Measurements from ENCODE around the gene RASD2.
"Not testable (repeated sequence)": the region's sequence is repeated elsewhere in the genome, so short reads cannot be mapped to it uniquely, and the experiment has no call there.

RASD2 gene, protein sequence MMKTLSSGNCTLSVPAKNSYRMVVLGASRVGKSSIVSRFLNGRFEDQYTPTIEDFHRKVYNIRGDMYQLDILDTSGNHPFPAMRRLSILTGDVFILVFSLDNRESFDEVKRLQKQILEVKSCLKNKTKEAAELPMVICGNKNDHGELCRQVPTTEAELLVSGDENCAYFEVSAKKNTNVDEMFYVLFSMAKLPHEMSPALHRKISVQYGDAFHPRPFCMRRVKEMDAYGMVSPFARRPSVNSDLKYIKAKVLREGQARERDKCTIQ

DNA sequence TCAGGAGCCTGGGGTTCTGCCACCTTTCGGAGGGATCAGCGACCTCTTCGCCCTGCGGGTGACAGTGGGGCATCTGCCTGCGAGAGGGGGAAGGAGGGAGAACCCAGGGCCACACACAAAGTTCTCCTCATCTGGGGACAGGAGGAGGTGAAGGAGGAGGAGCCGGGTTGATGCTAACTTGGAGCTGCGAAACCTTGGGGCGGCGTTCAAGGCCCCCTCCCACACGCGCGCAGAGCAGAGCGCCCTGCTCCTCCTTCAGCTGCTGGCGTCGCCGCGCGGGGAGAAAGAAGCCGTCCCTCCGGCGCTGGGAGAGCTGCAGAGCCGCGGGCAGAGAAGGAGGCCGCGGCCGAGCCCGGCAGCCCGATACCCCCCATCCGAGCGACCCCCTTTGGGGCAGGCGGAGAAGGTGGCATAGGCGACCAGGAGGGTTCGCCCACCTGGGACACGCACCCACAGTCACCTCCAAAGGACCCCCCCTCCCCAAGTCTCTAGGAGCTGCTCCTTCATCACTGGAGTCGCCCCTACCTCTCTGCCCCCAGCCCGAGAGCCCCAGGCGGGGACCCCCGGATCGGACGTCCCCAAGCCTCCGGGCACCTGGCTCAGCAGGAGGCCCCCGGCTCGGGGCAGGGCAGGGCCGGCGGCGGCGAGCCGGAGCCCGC is at the start of gene RASD2:
Gene RASD2 (plus strand): TSS at position 237 of the 659 bp plus-strand sequence. CDS start 5,979 bp downstream, outside the sequence.
- DNase-seq (ENCODE audit: low spot score) (peak; percentile 70), FAIRE-seq (peak; percentile 85)

DNA sequence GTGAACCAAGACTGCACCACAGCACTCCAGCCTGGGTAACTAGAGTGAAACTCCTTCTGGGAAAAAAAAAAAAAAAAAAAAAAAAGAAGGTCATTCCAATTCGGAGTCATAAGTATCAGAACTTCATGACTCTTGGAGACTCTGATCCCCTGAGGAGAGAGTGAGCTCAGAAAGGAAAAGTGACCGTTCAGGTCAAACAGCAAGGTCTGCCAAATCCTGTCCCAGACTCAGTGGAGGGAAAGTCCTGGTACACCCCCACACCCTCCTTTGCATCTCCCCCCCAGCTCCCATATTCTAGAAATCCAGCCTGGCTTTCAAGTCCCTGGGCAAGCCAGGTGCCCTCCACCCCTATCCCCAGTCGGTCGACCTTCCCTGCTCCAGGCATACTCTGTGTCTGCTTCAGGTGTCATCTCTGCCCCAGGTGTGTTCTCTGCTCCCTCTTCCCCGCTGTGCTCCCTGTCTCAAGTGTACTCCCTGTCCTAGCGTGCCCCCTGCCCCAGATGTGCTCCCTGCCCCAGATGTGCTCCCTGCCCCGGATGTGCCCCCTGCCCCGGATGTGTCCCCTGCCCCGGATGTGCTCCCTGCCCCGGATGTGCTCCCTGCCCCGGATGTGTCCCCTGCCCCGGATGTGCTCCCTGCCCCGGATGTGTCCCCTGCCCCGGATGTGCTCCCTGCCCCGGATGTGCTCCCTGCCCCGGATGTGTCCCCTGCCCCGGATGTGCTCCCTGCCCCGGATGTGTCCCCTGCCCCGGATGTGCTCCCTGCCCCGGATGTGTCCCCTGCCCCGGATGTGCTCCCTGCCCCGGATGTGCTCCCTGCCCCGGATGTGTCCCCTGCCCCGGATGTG is 49.3 kb upstream of the RASD2 start:
- FAIRE-seq, result not testable (repeated sequence)

DNA sequence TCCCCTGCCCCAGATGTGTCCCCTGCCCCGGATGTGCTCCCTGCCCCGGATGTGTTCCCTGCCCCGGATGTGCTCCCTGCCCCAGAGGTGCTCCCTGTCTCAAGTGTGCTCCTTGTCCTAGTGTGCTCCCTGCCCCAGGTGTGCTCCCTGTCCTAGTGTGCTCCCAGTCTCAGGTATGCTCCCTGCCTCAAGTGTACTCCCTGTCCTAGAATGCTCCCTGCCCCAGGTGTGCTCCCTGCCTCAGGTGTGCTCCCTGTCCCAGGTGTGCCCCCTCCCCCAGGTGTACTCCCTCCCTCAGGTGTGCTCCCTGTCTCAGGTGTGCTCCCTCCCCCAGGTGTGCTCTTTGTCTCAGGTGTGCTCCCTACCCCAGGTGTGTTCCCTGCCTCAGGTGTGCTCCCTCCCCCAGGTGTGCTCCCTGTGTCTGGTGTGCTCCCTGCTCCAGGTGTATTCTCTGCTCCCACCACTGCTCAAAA is 48.7 kb upstream of the RASD2 start:
- DNase-seq (ENCODE audit: low spot score) (no peak), FAIRE-seq (peak; percentile 53)

More for the DNA sequence above, 49.3 kb upstream of the RASD2 start:
- DNase-seq (ENCODE audit: low spot score), result not testable (repeated sequence)

DNA sequence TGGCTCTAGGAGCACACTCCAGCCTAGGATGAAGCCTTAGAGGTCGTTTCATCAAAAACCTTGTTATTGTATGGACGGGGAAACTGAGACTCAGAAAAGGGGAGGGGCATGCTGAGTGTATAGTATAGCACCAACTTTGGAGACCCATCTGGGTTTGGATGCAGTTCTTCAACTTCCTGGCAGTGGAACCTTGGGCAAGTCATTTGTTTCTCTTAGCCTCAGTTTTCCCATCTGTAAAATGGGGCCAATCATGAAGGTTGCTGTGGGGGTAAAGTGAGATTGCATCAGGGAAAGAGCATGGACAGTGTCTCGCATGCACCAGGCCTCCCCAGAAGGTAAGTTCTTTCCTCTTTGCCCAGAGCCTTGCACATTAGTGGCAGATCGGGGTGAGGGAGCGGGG is 47.6 kb upstream of the RASD2 start:
- no peak for DNase-seq (ENCODE audit: low spot score)
- no peak for FAIRE-seq

DNA sequence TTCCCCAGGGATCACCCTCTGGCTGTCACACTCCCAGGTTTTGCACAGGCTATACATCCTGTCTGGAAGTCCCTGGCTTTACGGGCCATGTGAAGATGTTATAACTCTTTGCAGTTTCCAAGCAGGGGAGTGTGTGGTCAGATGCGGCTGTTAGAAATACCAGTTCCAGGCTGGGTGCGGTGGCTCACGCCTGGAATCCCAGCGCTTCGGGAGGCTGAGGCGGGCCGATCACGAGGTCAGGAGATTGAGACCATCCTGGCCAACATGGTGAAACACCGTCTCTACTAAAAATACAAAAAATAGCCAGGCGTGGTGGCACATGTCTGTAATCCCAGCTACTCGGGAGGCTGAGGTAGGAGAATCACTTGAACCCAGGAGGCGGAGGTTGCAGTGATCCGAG is 44.9 kb upstream of the RASD2 start:
- not testable (repeated sequence) for FAIRE-seq; DNase-seq (ENCODE audit: low spot score)

DNA sequence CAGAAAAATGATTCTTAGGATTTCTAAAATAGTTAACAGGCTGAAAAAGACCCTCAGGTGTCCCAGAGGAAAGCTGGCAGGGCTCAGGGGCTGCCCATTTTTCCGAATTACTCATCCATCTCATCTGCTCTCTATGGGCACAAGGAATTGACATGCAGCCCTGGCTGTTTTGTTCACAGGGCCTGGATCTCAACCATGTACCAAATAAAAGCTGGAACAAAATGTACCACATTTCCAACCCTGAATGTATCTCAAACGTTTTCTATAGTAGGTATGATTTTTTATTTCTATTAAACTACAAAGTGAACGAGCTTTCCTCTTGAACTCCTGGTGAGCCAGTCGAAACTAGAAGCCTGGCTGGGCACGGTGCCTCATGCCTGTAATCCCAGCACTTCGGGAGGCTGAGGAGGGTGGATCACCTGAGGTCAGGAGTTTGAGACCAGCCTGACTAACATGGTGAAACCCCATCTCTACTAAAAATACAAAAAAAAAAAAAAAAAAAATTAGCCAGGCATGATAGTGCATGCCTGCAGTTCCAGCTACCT is 43.8 kb upstream of the RASD2 start:
- DNase-seq (ENCODE audit: low spot score), result no peak
- no peak for FAIRE-seq

DNA sequence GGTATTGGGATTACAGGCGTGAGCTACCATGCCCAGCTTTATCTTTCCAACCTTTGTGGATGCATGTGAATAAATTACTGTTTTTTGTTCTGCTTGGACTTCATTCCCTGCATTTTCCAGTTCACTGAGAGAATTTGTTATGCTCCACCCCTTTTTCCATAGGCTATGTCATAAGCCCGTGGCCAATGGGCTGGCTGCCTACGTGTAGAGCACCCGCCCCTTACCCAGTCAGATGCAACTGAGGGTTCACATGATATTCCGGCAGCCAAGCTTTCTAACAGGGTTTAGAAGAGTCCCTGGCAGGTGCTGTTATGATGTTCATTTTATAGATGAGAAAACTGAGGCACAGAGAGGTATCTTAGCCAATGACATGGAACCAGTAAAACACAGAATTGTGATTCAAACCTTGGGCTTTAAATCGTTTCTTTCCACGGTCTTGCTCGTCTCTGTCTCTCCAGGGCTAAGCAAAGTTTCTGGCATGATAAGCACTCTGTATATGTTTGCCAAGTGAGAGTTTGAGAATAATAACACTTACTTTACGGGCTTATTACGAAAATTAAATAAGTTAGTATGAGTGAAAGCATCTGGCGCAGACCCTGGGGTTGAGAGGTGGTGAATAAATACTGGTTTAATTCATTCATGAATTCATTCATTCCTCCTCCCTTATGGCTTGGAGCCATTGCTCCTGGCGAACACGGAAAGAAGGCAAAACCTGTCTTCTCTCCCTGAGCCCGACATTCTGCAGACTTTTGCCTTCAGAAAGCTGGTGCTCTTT is 42.4 kb upstream of the RASD2 start:
- no peak for FAIRE-seq
- DNase-seq (ENCODE audit: low spot score), result no peak

DNA sequence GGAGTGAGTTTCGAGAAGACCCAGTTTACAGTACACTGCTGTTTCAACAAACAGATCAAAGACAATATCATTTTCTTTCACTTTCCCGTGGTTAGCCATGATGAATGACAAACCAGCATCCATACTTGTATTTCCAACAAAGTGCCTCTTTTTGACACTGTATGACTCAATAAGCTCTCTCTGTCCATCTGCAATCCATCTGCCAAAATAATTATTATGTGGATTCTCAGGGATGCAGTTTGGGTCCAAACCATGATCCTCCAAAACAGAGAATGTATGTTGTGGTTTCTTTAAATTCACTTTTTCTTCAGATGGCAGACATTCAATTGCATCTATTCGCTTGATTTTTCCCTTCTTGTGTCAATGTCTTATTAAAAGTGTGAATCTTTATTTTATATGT is 37.8 kb upstream of the RASD2 start:
- FAIRE-seq, result no peak
- DNase-seq (ENCODE audit: low spot score), result no peak

DNA sequence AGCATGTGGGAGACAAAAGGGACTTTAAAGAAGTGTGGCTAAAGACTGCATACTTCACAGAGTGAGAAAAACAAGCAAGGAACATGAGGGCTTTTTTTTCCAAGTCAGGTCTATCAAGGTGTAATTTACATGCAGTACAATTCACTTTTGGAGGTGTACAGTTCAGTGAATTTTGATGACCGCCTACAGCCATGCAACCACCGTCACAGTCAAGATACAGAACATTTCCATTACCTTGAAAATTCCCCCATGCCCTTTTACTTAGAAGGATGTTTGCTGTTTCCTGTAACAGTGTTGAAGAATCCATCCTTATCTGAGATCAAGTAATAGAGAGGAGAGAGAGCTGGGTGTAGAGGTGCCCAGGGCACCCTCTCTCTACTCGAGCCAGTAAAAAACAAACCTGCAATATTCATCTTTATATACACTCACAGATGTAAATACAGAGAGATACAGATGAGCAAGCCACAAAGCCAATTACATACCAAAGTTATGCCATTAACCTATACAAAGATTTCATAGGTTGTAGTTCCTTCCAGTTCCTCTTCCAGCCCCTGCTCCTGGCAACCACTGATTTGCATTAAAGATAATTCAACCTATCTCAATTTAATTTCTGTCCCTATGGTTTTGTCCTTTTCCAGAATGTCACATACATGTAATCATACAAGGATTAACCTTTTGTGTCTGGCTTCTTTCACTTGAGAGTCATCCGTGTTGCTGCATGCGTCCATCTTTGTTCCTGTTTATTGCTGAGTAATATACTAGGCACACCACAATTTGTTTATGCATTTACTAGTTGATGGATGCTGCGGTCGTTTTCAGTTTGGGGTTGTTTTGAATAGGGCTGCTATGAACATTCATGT is 35.0 kb upstream of the RASD2 start:
- no peak for FAIRE-seq
- DNase-seq (ENCODE audit: low spot score), result no peak

DNA sequence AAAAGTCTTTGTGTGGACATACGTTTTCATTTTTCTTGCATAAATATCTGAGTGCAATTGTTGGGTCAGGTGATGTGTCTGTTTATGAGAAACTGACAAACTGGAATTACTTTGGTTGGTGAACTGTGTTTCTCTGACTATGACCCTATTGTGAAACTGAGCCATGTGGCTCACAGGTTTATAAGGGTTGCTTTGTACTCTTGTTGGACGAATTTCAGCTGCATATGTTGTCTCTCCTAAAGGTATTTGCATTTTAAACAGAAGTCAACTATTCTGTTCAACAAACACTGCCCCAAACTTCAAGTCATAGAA is 34.4 kb upstream of the RASD2 start:
- FAIRE-seq (no peak), DNase-seq (ENCODE audit: low spot score) (no peak)

DNA sequence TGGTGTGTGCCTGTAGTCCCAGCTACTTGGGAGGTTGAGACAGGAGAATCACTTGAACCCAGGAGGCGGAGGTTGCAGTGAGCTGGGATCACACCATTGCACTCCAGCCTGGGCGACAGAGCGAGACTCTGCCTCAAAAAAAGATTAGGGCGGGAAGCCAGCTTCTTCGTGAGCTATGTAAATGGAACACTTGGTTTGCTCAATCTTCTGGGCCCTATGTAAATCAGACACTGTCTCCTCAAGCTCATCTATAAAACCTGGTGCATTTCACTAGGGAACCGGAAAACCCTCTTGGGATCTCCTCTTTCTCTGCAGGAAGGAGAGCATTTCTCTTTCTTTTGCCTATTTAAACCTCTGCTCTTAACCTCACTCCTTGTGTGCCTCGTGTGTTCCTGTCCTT is 32.8 kb upstream of the RASD2 start:
- not testable (repeated sequence) for FAIRE-seq

DNA sequence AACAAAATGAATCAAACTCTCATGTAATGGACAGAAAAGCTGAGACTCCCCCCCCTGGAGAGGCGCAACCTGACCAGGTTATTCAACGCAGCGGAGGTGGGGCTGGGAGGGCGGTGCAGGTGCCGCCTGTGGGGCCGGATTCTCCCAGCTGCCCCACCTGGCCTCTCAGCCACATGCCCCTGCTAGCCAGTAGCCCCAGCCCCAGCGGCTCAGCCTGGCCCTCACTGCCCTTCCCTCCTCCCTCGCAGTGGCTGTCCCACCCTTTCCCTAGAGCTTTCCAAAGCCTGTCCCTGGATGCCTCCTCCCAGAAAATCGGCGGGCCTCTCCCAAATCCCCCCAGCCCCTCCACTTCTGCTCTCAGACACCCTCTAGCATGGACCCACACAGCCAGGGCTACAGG is 31.2 kb upstream of the RASD2 start:
- FAIRE-seq (no peak), DNase-seq (ENCODE audit: low spot score) (no peak)

More for the DNA sequence above, 32.8 kb upstream of the RASD2 start:
- not testable (repeated sequence) for DNase-seq (ENCODE audit: low spot score)

DNA sequence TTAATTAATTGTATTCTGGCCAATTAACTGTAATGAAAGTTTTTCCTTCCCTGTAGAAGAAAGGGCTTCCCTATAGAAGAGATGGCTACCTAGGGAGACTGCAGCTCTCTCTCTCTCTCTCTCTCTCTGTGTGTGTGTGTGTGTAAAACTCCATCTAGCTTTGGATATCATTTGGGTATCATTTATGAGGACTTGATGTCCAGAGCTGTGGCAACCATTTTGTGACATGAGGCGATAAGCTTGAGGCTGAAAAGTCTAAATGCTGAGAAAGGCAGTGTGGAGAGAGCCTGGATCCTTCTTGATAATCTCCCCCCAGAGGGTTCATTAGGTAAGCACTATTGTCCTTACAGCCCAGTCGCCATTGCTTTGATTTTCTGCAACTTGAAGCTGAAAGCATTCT is 30.7 kb upstream of the RASD2 start:
- FAIRE-seq (no peak), DNase-seq (ENCODE audit: low spot score) (no peak)

DNA sequence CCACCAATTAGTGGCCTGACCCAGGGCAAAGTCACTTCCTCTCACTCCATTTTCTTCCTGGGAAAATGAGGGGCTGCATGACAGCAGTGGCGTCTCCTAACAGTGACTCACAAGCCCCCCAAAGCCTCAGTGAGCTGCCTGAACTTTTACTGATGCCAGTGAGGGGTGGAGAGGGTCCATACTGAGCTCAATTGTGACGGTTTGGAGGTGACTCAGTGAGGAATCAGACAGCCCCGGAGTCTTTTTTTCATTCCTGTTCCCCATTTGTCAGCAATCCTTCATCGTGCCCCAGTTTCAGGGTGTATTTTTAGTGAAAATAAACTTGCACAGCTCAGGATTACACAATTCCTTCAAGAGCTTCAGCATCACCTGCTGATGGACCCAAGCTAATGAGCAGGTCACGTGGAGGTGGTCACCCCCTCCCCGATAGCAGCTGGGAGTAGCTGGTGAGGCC is 30.1 kb upstream of the RASD2 start:
- no peak for DNase-seq (ENCODE audit: low spot score)
- FAIRE-seq, result peak; percentile 9

DNA sequence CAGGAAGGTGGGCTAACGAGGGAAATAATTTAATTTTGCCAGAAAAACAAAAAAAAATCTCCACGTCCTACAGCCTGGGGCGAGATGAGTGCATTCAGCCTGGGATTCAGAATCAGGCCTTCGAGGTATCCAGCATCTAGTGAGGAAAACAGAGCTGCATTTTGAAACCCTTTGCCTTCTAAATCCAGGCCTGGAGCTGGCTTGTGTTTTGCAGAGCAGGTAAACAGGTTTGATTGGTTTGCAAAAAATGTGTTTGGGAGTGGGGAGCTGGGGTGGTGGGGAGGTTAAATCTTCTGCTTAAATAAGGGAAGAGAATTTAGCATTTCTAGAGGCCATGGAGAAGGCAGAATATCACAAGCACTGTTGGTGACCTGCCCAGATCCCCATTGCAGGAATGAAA is 29.7 kb upstream of the RASD2 start:
- FAIRE-seq, result no peak
- DNase-seq (ENCODE audit: low spot score), result no peak

DNA sequence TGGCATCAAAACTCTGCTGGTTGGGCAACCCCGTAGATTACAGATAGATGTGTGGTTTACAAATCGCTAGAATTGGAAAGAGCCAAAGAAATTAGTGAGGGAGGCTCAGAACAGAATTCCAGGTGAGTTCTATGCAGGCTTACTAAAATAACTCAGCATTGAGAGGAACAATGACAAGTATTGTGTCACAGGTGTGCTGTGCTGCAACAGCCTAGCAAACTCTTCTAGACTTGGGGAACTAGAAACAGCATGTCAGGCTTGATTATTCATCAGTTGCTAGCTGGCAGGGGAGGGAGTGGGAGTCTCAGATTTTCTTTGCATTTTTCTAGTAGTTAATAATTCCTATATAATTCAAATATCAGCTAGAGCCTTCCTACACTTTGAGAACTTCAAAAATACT is 26.3 kb upstream of the RASD2 start:
- FAIRE-seq, result no peak
- no peak for DNase-seq (ENCODE audit: low spot score)

DNA sequence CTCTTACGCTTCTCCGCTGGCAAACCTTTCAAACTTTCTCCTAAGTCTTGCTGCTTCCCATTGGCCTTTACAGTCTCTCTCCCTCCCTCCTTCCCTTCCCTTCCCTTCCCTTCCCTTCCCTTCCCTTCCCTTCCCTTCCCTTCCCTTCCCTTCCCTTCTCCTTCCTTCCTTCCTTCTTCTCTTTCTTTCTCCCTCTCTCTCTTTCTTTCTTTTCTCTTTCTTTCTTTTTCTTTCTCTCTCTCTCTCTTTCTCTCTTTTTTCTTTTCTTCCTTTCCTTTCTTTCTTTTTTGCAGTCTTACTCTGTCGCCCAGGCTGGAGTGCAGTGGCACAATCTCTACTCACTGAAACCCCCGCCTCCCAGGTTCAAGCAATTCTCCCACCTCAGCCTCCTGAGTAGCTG is 24.7 kb upstream of the RASD2 start:
- DNase-seq (ENCODE audit: low spot score); FAIRE-seq: not testable (repeated sequence)

DNA sequence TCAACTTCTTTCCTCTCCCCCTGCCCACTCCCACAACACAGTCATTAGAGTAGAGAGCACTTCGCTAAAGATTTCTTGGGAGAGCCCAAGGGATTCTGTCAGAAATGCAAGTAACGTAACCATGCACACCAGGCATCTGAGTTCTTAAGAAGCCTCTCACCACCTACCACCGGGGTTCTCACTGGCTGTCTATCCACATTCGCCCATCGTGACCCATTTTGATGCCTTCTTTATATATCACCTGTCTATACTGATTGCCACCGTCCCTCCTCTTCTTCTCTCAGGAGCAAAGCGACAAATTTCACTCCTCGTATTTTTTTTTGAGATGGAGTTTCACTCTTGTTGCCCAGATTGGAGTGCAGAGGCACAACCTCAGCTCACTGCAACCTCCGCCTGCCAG is 23.9 kb upstream of the RASD2 start:
- FAIRE-seq, result no peak
- DNase-seq (ENCODE audit: low spot score), result no peak

DNA sequence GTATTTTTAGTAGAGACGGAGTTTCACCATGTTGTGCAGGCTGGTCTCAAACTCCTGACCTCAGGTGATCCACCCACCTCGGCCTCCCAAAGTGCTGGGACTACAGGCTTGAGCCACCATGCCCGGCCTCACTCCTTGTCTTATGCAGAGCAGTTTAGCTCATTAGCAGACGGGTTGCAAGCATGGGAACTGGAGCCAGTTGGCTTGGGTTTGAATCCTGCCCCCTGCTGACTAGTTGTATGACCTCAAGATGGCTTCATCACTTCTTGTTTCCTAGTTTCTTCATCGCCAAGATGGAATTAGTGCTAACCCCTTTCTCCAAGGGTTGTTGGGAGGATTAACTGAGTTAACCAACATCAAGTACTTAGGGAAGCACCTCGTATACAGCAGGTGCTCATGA is 23.4 kb upstream of the RASD2 start:
- no peak for DNase-seq (ENCODE audit: low spot score)
- FAIRE-seq, result no peak

Measured in urothelium cell line (cell line).